Measurements from ENCODE around the gene GMDS. TPM values are rescaled to one million over a fixed set of nuclear protein-coding genes. Genes with fewer than 3 reads are reported as not detected.
A peak's percentile ranks its signal among the peaks of the same experiment; 100 is the strongest.

GMDS gene
- total and polyA plus RNA-seq, 2 of the 4 experiments (the other 2 are of a cell fraction) = 7.3 to 21.9 TPM

DNA sequence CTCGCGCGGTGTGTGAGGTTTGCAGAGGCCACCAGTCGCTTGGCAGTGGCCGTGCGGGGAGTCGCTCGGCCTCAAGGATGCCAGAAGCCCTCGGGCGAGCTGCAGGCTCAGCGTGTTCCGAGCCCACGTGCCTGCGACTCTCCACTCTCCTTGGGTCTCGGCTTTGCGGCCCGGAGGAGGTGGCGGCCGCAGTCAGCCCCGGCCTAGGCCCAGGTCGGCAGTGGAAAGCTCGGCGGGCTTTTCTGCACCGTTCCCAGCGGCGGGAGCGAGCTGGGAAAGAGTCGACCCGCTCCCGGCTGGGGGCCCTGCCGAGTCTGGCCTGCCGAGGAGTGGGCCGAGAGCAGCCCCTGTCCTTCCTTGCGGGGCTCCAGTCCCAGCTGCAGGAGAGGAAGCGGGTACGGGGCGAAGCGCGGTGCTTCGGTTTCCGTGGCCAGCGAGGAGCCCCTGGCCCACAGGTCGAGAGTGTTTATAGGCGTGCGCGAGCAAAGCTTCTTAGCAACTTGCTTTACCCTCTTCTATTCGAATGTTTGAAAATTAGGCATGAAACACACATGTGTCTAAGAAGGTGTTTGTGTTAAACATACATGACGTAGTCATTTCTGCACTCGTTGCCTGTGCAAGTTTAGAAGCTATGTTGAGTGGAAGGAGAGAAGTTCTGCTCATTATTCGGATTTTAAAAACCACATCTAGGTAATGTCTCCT lies 630.1 kb downstream of the GMDS start:
- CTCF ChIA-PET = no interaction called here
- dilution Hi-C loops (cut with HindIII; ENCODE audit: low sequenced_read_pairs, unreplicated experiment) = no loop called here

More for the DNA sequence above, 630.1 kb downstream of the GMDS start:
- H3K27ac ChIP-seq (ENCODE audit: insufficient read depth, low read length) = no peak overlapping the region
- H4K91ac ChIP-seq (ENCODE audit: insufficient read depth, low read depth, low read length) = no peak overlapping the region
- H2BK120ac ChIP-seq (ENCODE audit: low read depth, low read length) = no peak overlapping the region
- no peak overlapping the region for H2BK20ac ChIP-seq (ENCODE audit: low read depth, low read length)
- no peak for ATAC-seq (ENCODE audit: low read depth)
- no peak overlapping the region; the same call in 1 of the 2 replicates for H4K5ac ChIP-seq (ENCODE audit: low read depth, low read length)
- no peak overlapping the region for H3K4me2 ChIP-seq (ENCODE audit: low read depth, low read length)
- H3K4me1 ChIP-seq (ENCODE audit: control insufficient read depth, insufficient read depth, low read length) = peaks cover 2% of the 10 kb centered on the region; the same call in 1 of the 2 replicates
- H3K27me3 ChIP-seq (ENCODE audit: control insufficient read depth, insufficient read depth, low read length) = no peaks in the 10 kb centered on the region
- peaks cover 16% of the 10 kb centered on the region for H4K20me1 ChIP-seq (ENCODE audit: insufficient read depth, low read length)
- in situ Hi-C loops (cut with MboI; ENCODE audit: low sequenced_read_pairs) (no loop called here), intact Hi-C loops (cut with micrococcal nuclease) (loop anchor here (10.0 kb wide), 1 partner anchor 419 kb away; no protein-coding TSS in a partner anchor)
- no peak overlapping the region for H3K14ac ChIP-seq (replicated peaks; ENCODE audit: low read depth, low read length)
- H3K56ac ChIP-seq (ENCODE audit: extremely low read depth, insufficient read depth, low read length) = no peak overlapping the region
- H3K9me3 ChIP-seq (ENCODE audit: control insufficient read depth, insufficient read depth, low read length) = no peaks in the 10 kb centered on the region
- H3K9ac ChIP-seq (ENCODE audit: low read depth, low read length) = no peak overlapping the region
- H2AK5ac ChIP-seq (ENCODE audit: low read depth, low read length) = no peak overlapping the region
- BruUV-seq (replicated peaks) = no TSS peak
- POLR2A ChIA-PET (ENCODE audit: unreplicated experiment) = no interaction called here
- no peak overlapping the region for H3K4ac ChIP-seq (ENCODE audit: low read depth, low read length)
- H2AK9ac ChIP-seq (replicated peaks; ENCODE audit: low read depth, low read length, poor library complexity) = no peak overlapping the region
- peaks cover 10 to 24% of the 10 kb centered on the region in 2 experiments for H3K79me1 ChIP-seq (ENCODE audit: low read depth in 1 of 2, low read length in 2 of 2)
- H2BK15ac ChIP-seq (ENCODE audit: low read depth, low read length) = no peak overlapping the region
- H3K36me3 ChIP-seq (ENCODE audit: control insufficient read depth, insufficient read depth, low read length) = peaks cover 15% of the 10 kb centered on the region
- WGBS, 2 experiments (ENCODE audit: extremely low coverage in 2 of 2, insufficient read length in 1 of 2) = 80% methylated on average over 16 of the region's 50 CpGs; no CpG with 5 or more reads in 1 of the 2 experiments
- H2AFZ ChIP-seq (replicated peaks; ENCODE audit: low read length, poor library complexity) = no peak overlapping the region
- no peaks in the 10 kb centered on the region for H3K9me1 ChIP-seq (ENCODE audit: insufficient read depth, low read length)
- no peak overlapping the region for H4K8ac ChIP-seq (ENCODE audit: low read depth in 2 of 2, low read length in 2 of 2)
- H2BK5ac ChIP-seq (ENCODE audit: low read depth, low read length, poor library complexity, severe bottlenecking) = no peak overlapping the region
- no peak overlapping the region for H3K18ac ChIP-seq (ENCODE audit: low read depth, low read length)
- DNase-seq = no peak
- TF ChIP-seq MAFK (IDR thresholded peaks at IDR 0.05; ENCODE audit: low read depth, low read length) (no peak), MXI1 (IDR thresholded peaks at IDR 0.05; ENCODE audit: borderline replicate concordance, low read depth, low read length) (no peak), RFX5 (IDR thresholded peaks at IDR 0.05; ENCODE audit: low read depth, low read length) (no peak), CEBPB (IDR thresholded peaks at IDR 0.05; ENCODE audit: low read depth, low read length) (no peak), POLR2A (IDR thresholded peaks at IDR 0.05; ENCODE audit: low read depth, low read length) (no peak), MAZ (IDR thresholded peaks at IDR 0.05; ENCODE audit: borderline replicate concordance, low read depth, low read length) (no peak)
- TF ChIP-seq, protein P1, sequence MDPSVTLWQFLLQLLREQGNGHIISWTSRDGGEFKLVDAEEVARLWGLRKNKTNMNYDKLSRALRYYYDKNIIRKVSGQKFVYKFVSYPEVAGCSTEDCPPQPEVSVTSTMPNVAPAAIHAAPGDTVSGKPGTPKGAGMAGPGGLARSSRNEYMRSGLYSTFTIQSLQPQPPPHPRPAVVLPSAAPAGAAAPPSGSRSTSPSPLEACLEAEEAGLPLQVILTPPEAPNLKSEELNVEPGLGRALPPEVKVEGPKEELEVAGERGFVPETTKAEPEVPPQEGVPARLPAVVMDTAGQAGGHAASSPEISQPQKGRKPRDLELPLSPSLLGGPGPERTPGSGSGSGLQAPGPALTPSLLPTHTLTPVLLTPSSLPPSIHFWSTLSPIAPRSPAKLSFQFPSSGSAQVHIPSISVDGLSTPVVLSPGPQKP (IDR thresholded peaks at IDR 0.05; ENCODE audit: borderline replicate concordance, low read depth, low read length) = no peak
- peak overlapping the region; percentile 10; the same call in 1 of the 2 replicates for H3K4me3 ChIP-seq (ENCODE audit: insufficient read depth, low read depth, low read length)
- no peak overlapping the region for H3K23ac ChIP-seq (ENCODE audit: low read depth, low read length)
